ENCODE data around the gene MUC3A. TPM values are rescaled to one million over a fixed set of nuclear protein-coding genes. Genes with fewer than 3 reads are reported as not detected.

Gene MUC3A
- total and polyA plus RNA-seq, 2 of the 13 experiments (the other 11 are each of a cell fraction or from before 2014, with no cell fraction given) = 0.01 TPM; not detected in 1

DNA sequence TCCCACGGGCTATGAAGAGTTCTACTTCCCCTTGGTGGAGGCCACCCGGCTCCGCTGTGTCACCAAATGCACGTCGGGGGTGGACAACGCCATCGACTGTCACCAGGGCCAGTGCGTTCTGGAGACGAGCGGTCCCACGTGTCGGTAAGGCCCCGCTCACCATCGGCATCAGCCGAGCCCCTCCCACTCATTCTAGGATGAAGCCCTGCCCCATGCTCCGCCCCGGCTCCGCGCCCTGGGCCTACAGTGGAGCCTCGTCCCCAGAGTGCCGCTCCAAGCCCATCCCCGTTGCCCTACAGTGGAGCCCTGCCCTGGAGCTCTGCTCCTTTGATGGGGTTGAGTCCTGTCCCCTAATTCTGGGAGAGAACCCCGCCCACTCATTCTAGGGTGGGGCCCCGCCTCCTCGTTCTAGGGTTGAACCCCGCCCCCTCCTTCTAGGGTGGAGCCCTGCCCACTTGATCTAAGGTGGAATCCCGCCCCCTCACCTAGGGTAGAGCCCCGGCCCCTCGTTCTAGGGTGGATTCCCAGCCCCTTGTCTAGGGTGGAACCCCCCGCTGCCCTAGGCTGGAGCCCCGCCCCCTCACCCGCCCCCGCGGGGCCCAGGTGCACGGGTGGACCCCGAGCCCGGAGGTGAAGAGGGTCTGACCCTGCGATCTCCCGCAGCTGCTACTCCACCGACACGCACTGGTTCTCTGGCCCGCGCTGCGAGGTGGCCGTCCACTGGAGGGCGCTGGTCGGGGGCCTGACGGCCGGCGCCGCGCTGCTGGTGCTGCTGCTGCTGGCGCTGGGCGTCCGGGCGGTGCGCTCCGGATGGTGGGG lies 16.6 kb downstream of the MUC3A start (continued):
- TF ChIP-seq, protein P1, sequence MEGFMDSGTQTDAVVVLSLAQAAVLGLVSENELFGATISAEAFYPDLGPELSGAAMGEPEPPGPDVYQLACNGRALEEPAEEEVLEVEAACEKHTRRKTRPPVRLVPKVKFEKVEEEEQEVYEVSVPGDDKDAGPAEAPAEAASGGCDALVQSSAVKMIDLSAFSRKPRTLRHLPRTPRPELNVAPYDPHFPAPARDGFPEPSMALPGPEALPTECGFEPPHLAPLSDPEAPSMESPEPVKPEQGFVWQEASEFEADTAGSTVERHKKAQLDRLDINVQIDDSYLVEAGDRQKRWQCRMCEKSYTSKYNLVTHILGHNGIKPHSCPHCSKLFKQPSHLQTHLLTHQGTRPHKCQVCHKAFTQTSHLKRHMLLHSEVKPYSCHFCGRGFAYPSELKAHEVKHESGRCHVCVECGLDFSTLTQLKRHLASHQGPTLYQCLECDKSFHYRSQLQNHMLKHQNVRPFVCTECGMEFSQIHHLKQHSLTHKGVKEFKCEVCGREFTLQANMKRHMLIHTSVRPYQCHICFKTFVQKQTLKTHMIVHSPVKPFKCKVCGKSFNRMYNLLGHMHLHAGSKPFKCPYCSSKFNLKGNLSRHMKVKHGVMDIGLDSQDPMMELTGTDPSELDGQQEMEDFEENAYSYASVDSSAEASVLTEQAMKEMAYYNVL (CRISPR knock-in tag; IDR thresholded peaks at IDR 0.05; ENCODE audit: borderline replicate concordance) = peak; percentile 77; the same call in 1 of the 2 replicates
- TF ChIP-seq ZNF274 (CRISPR knock-in tag; IDR thresholded peaks at IDR 0.05) (0 out of 2 replicates have a peak, but pooled peaks have one; percentile 21), ZNF777 (CRISPR knock-in tag; IDR thresholded peaks at IDR 0.05) (0 out of 2 replicates have a peak, but pooled peaks have one; percentile 39), GABPB1 (CRISPR knock-in tag; IDR thresholded peaks at IDR 0.05) (peak; percentile 49; the same call in 1 of the 2 replicates)
- TF ChIP-seq, protein P2, sequence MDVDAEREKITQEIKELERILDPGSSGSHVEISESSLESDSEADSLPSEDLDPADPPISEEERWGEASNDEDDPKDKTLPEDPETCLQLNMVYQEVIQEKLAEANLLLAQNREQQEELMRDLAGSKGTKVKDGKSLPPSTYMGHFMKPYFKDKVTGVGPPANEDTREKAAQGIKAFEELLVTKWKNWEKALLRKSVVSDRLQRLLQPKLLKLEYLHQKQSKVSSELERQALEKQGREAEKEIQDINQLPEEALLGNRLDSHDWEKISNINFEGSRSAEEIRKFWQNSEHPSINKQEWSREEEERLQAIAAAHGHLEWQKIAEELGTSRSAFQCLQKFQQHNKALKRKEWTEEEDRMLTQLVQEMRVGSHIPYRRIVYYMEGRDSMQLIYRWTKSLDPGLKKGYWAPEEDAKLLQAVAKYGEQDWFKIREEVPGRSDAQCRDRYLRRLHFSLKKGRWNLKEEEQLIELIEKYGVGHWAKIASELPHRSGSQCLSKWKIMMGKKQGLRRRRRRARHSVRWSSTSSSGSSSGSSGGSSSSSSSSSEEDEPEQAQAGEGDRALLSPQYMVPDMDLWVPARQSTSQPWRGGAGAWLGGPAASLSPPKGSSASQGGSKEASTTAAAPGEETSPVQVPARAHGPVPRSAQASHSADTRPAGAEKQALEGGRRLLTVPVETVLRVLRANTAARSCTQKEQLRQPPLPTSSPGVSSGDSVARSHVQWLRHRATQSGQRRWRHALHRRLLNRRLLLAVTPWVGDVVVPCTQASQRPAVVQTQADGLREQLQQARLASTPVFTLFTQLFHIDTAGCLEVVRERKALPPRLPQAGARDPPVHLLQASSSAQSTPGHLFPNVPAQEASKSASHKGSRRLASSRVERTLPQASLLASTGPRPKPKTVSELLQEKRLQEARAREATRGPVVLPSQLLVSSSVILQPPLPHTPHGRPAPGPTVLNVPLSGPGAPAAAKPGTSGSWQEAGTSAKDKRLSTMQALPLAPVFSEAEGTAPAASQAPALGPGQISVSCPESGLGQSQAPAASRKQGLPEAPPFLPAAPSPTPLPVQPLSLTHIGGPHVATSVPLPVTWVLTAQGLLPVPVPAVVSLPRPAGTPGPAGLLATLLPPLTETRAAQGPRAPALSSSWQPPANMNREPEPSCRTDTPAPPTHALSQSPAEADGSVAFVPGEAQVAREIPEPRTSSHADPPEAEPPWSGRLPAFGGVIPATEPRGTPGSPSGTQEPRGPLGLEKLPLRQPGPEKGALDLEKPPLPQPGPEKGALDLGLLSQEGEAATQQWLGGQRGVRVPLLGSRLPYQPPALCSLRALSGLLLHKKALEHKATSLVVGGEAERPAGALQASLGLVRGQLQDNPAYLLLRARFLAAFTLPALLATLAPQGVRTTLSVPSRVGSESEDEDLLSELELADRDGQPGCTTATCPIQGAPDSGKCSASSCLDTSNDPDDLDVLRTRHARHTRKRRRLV (CRISPR knock-in tag; IDR thresholded peaks at IDR 0.05) = no peak
- TF ChIP-seq, protein P3, sequence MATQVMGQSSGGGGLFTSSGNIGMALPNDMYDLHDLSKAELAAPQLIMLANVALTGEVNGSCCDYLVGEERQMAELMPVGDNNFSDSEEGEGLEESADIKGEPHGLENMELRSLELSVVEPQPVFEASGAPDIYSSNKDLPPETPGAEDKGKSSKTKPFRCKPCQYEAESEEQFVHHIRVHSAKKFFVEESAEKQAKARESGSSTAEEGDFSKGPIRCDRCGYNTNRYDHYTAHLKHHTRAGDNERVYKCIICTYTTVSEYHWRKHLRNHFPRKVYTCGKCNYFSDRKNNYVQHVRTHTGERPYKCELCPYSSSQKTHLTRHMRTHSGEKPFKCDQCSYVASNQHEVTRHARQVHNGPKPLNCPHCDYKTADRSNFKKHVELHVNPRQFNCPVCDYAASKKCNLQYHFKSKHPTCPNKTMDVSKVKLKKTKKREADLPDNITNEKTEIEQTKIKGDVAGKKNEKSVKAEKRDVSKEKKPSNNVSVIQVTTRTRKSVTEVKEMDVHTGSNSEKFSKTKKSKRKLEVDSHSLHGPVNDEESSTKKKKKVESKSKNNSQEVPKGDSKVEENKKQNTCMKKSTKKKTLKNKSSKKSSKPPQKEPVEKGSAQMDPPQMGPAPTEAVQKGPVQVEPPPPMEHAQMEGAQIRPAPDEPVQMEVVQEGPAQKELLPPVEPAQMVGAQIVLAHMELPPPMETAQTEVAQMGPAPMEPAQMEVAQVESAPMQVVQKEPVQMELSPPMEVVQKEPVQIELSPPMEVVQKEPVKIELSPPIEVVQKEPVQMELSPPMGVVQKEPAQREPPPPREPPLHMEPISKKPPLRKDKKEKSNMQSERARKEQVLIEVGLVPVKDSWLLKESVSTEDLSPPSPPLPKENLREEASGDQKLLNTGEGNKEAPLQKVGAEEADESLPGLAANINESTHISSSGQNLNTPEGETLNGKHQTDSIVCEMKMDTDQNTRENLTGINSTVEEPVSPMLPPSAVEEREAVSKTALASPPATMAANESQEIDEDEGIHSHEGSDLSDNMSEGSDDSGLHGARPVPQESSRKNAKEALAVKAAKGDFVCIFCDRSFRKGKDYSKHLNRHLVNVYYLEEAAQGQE (IDR thresholded peaks at IDR 0.05; ENCODE audit: borderline replicate concordance in 1 of 2, low read depth in 1 of 2, low read length in 2 of 2) = peak in 1 of 2 experiments; percentile 34; a peak in 1 of 4 replicates
- TF ChIP-seq, protein P4, sequence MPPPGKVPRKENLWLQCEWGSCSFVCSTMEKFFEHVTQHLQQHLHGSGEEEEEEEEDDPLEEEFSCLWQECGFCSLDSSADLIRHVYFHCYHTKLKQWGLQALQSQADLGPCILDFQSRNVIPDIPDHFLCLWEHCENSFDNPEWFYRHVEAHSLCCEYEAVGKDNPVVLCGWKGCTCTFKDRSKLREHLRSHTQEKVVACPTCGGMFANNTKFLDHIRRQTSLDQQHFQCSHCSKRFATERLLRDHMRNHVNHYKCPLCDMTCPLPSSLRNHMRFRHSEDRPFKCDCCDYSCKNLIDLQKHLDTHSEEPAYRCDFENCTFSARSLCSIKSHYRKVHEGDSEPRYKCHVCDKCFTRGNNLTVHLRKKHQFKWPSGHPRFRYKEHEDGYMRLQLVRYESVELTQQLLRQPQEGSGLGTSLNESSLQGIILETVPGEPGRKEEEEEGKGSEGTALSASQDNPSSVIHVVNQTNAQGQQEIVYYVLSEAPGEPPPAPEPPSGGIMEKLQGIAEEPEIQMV (CRISPR knock-in tag; IDR thresholded peaks at IDR 0.05; ENCODE audit: low read depth) = 0 out of 2 replicates have a peak, but pooled peaks have one; percentile 47
- TF ChIP-seq, protein P5, sequence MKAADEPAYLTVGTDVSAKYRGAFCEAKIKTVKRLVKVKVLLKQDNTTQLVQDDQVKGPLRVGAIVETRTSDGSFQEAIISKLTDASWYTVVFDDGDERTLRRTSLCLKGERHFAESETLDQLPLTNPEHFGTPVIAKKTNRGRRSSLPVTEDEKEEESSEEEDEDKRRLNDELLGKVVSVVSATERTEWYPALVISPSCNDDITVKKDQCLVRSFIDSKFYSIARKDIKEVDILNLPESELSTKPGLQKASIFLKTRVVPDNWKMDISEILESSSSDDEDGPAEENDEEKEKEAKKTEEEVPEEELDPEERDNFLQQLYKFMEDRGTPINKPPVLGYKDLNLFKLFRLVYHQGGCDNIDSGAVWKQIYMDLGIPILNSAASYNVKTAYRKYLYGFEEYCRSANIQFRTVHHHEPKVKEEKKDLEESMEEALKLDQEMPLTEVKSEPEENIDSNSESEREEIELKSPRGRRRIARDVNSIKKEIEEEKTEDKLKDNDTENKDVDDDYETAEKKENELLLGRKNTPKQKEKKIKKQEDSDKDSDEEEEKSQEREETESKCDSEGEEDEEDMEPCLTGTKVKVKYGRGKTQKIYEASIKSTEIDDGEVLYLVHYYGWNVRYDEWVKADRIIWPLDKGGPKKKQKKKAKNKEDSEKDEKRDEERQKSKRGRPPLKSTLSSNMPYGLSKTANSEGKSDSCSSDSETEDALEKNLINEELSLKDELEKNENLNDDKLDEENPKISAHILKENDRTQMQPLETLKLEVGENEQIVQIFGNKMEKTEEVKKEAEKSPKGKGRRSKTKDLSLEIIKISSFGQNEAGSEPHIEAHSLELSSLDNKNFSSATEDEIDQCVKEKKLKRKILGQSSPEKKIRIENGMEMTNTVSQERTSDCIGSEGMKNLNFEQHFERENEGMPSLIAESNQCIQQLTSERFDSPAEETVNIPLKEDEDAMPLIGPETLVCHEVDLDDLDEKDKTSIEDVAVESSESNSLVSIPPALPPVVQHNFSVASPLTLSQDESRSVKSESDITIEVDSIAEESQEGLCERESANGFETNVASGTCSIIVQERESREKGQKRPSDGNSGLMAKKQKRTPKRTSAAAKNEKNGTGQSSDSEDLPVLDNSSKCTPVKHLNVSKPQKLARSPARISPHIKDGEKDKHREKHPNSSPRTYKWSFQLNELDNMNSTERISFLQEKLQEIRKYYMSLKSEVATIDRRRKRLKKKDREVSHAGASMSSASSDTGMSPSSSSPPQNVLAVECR (CRISPR knock-in tag; IDR thresholded peaks at IDR 0.05; ENCODE audit: borderline replicate concordance) = no peak; the same call in 1 of the 2 replicates

All from HepG2 (cell line).